H1 (cell line): ENCODE data around the gene CCNK. TPM values are rescaled to one million over a fixed set of nuclear protein-coding genes. Genes with fewer than 3 reads are reported as not detected.

ENCODE experiments used
- CTCF ChIA-PET: fragments of 300-600 bp; sonication (Branson Sonifier 250); formaldehyde crosslinking; loops from one replicate; lab custom pipeline; 2021; ENCODE audit not compliant: partially characterized antibody; lab: Charles Lee
- POLR2A ChIA-PET: fragments of 300-600 bp; sonication (Branson Sonifier 250); formaldehyde crosslinking; loops from one replicate; lab custom pipeline; 2021; ENCODE audit warnings: inconsistent platforms; ENCODE audit not compliant: partially characterized antibody; lab: Charles Lee
- DNase-seq, 2 experiments: peaks; one replicate each; pipeline versions ENCODE4 v3.0.0 to v3.0.0-alpha.2; 2010 to 2022; ENCODE audit warnings: low spot score in 2 of 2, low read depth in 1 of 2, mixed read lengths in 1 of 2
- FAIRE-seq: peaks from 2 replicates; lab custom pipeline; 2011; peaks lifted over from hg19 to GRCh38; lab: Jason Lieb, UNC
- H2AFZ ChIP-seq: 2 replicates; pipeline ENCODE4 v1.8.1; 2012; ENCODE audit warnings: low read length, inconsistent platforms
- H2AK5ac ChIP-seq: 2 replicates; pipeline ENCODE4 v1.6.1; 2013; ENCODE audit warnings: low read depth, low read length
- H2BK120ac ChIP-seq: replicated peaks from 2 replicates; pipeline ENCODE3; 2013; ENCODE audit warnings: low read depth, low read length, inconsistent platforms
- H2BK12ac ChIP-seq: 2 replicates; pipeline ENCODE4 v1.6.1; 2013; ENCODE audit warnings: low read depth, low read length
- H2BK15ac ChIP-seq: 2 replicates; pipeline ENCODE4 v1.6.1; 2013; ENCODE audit warnings: low read length
- H2BK20ac ChIP-seq: 2 replicates; pipeline ENCODE4 v1.6.1; 2013; ENCODE audit warnings: low read length
- H2BK5ac ChIP-seq: 2 replicates; pipeline ENCODE4 v1.6.1; 2013; ENCODE audit warnings: low read depth, low read length
- H3K14ac ChIP-seq: 2 replicates; pipeline ENCODE4 v1.6.1; 2013; ENCODE audit warnings: inconsistent platforms; ENCODE audit not compliant: insufficient read length
- H3K18ac ChIP-seq: 2 replicates; pipeline ENCODE4 v1.6.1; 2013; ENCODE audit warnings: low read length; ENCODE audit errors: extremely low read depth
- H3K23ac ChIP-seq: 2 replicates; pipeline ENCODE4 v1.6.1; 2013; ENCODE audit warnings: inconsistent platforms; ENCODE audit not compliant: insufficient read length
- H3K23me2 ChIP-seq: 2 replicates; pipeline ENCODE4 v1.6.1; 2013; ENCODE audit warnings: low read depth, low read length
- H3K27ac ChIP-seq: 2 replicates; pipeline ENCODE4 v1.6.1; 2011; ENCODE audit warnings: low read depth, low read length, inconsistent platforms
- H3K27me3 ChIP-seq, 4 experiments: replicated peaks in 1 of 4; 1 replicate in 1 of 4; 2 replicates in 3 of 4; pipeline versions ENCODE4 v1.6.1 to v1.8.1; 2011 to 2013; ENCODE audit warnings: low read length in 3 of 4, mild to moderate bottlenecking in 3 of 4, inconsistent platforms in 2 of 4, mixed read lengths in 2 of 4, moderate library complexity in 1 of 4; ENCODE audit not compliant: control insufficient read depth in 3 of 4, insufficient read depth in 3 of 4; ENCODE audit errors: extremely low read depth in 1 of 4
- H3K36me3 ChIP-seq, 4 experiments: 2 replicates each; pipeline versions ENCODE4 v1.6.1 to v1.8.1; 2011 to 2013; ENCODE audit warnings: mild to moderate bottlenecking in 4 of 4, low read length in 3 of 4, moderate library complexity in 2 of 4, control low read depth in 1 of 4, inconsistent platforms in 1 of 4; ENCODE audit not compliant: insufficient read depth in 4 of 4, control insufficient read depth in 2 of 4
- H3K4ac ChIP-seq: replicated peaks from 2 replicates; pipeline ENCODE3; 2013; ENCODE audit warnings: low read length, low read depth, mixed read lengths, inconsistent platforms; ENCODE audit not compliant: insufficient read length
- H3K4me1 ChIP-seq, 4 experiments: replicated peaks in 1 of 4; 1 replicate in 1 of 4; 2 replicates in 3 of 4; pipeline versions ENCODE4 v1.6.1 to v1.8.1; 2011 to 2013; ENCODE audit warnings: low read length in 3 of 4, inconsistent platforms in 2 of 4, mixed read lengths in 1 of 4; ENCODE audit not compliant: insufficient read depth in 4 of 4, control insufficient read depth in 3 of 4
- H3K4me2 ChIP-seq, 2 experiments: 2 replicates each; pipeline versions ENCODE4 v1.6.1 to v1.8.1; 2011 to 2013; ENCODE audit warnings: low read depth in 2 of 2, low read length in 2 of 2, control low read depth in 1 of 2, inconsistent platforms in 1 of 2, mild to moderate bottlenecking in 1 of 2; ENCODE audit not compliant: insufficient read depth in 1 of 2
- H3K4me3 ChIP-seq, 4 experiments: fragments of 200-600, 300-600 bp in 1 of 4; sonication (generic), shearing (Covaris generic), sonication (Bioruptor Twin) in 1 of 4; 2 replicates each; pipeline versions ENCODE4 v1.5.1 to v1.8.1; 2011 to 2016; ENCODE audit warnings: low read length in 4 of 4, low read depth in 3 of 4, control low read depth in 2 of 4, inconsistent platforms in 2 of 4, mild to moderate bottlenecking in 2 of 4, mixed read lengths in 1 of 4, moderate library complexity in 1 of 4; ENCODE audit not compliant: insufficient read depth in 2 of 4; ENCODE audit errors: extremely low read depth in 1 of 4
- H3K56ac ChIP-seq: replicated peaks from 2 replicates; pipeline ENCODE3; 2013; ENCODE audit warnings: low read depth, mild to moderate bottlenecking, mixed read lengths, low read length, inconsistent platforms; ENCODE audit not compliant: insufficient read length
- H3K79me1 ChIP-seq: 2 replicates; pipeline ENCODE4 v1.6.1; 2013; ENCODE audit warnings: low read depth, low read length, control low read depth
- H3K79me2 ChIP-seq, 2 experiments: 2 replicates each; pipeline versions ENCODE4 v1.6.1 to v1.8.1; 2012 to 2013; ENCODE audit warnings: low read length in 2 of 2, mild to moderate bottlenecking in 2 of 2, inconsistent platforms in 1 of 2; ENCODE audit not compliant: insufficient read depth in 2 of 2, control insufficient read depth in 1 of 2
- H3K9ac ChIP-seq, 4 experiments: replicated peaks in 1 of 4; 1 replicate in 1 of 4; 2 replicates in 3 of 4; pipeline versions ENCODE4 v1.6.1 to v1.8.1; 2011 to 2013; ENCODE audit warnings: low read depth in 3 of 4, low read length in 3 of 4, control low read depth in 2 of 4, mild to moderate bottlenecking in 2 of 4, moderate library complexity in 2 of 4, inconsistent platforms in 1 of 4; ENCODE audit errors: extremely low read depth in 1 of 4
- H3K9me3 ChIP-seq, 2 experiments: 2 replicates each; pipeline versions ENCODE4 v1.6.1 to v1.8.1; 2012 to 2013; ENCODE audit warnings: mild to moderate bottlenecking in 2 of 2, moderate library complexity in 2 of 2, control low read depth in 1 of 2, inconsistent platforms in 1 of 2, low read depth in 1 of 2, low read length in 1 of 2, mixed read lengths in 1 of 2; ENCODE audit not compliant: insufficient read depth in 2 of 2
- H4K20me1 ChIP-seq, 2 experiments: replicated peaks in 1 of 2; 2 replicates each; pipeline versions ENCODE3 to v1.8.1; 2011 to 2013; ENCODE audit warnings: inconsistent platforms in 2 of 2, low read length in 2 of 2, mild to moderate bottlenecking in 1 of 2; ENCODE audit not compliant: insufficient read depth in 2 of 2, control insufficient read depth in 1 of 2
- H4K5ac ChIP-seq: 2 replicates; pipeline ENCODE4 v1.6.1; 2013; ENCODE audit warnings: low read length, low read depth, mixed read lengths, inconsistent platforms; ENCODE audit not compliant: insufficient read length
- H4K8ac ChIP-seq: 2 replicates; pipeline ENCODE4 v1.8.0; 2013; ENCODE audit warnings: mild to moderate bottlenecking, moderate library complexity, low read length, inconsistent platforms; ENCODE audit not compliant: insufficient read depth; ENCODE audit errors: extremely low read depth
- H4K91ac ChIP-seq: replicated peaks from 2 replicates; pipeline ENCODE3; 2013; ENCODE audit warnings: low read length, mixed read lengths, inconsistent platforms; ENCODE audit not compliant: insufficient read length
- ATF2 ChIP-seq: IDR thresholded peaks from 2 replicates; pipeline ENCODE4 v1.6.1; 2012; ENCODE audit warnings: low read length, inconsistent platforms
- EZH2 ChIP-seq: fragments of 200-600 bp; sonication (generic); IDR thresholded peaks from 2 replicates; pipeline ENCODE4 v1.7.1; 2012; ENCODE audit warnings: low read depth, mild to moderate bottlenecking, moderate library complexity, low read length, inconsistent platforms; ENCODE audit not compliant: severe bottlenecking
- JUN ChIP-seq: IDR thresholded peaks from 2 replicates; pipeline ENCODE4 v1.6.1; 2011; ENCODE audit warnings: low read depth, mild to moderate bottlenecking, improper control_type of control experiment, low read length
- KDM1A ChIP-seq: fragments of 200-600, 300-600 bp; sonication (generic); IDR thresholded peaks from 2 replicates; pipeline ENCODE4 v1.7.1; 2016; ENCODE audit warnings: mild to moderate bottlenecking, low read length, borderline replicate concordance
- MAX ChIP-seq: IDR thresholded peaks from 2 replicates; pipeline ENCODE4 v1.6.1; 2012; ENCODE audit warnings: inconsistent platforms
- RBBP5 ChIP-seq: IDR thresholded peaks from 2 replicates; pipeline ENCODE4 v1.7.1; 2012; ENCODE audit warnings: low read depth, mild to moderate bottlenecking, inconsistent platforms, low read length, moderate library complexity, borderline replicate concordance
- SP1 ChIP-seq: IDR thresholded peaks from 2 replicates; pipeline ENCODE4 v1.6.1; 2011; ENCODE audit warnings: low read depth, low read length
- SP4 ChIP-seq: IDR thresholded peaks from 2 replicates; pipeline ENCODE4 v1.6.1; 2012; ENCODE audit warnings: low read length, inconsistent platforms
- TAF1 ChIP-seq: IDR thresholded peaks from 2 replicates; pipeline ENCODE4 v1.6.1; 2011; ENCODE audit warnings: mild to moderate bottlenecking, low read depth, low read length
- WGBS, 2 experiments: shearing (Covaris generic) in 1 of 2; methylation state at CpG; one replicate each; pipeline versions ENCODE4 v1.1.6 to v1.1.7; 2013 to 2015; ENCODE audit warnings: low lambda C conversion rate in 2 of 2, mixed read lengths in 2 of 2, inconsistent platforms in 1 of 2, low coverage in 1 of 2, missing lambda C conversion rate in 1 of 2; ENCODE audit not compliant: insufficient replicate concordance in 2 of 2, insufficient coverage in 1 of 2, insufficient read length in 1 of 2; ENCODE audit errors: extremely low coverage in 1 of 2, missing lambda C conversion rate in 1 of 2; 5-methylcytosine and 5-hydroxymethylcytosine counted together
- polyA plus RNA-seq, 7 experiments: library from polyadenylated mRNA; depleted of rRNA in 3 of 7; stranded (reverse) in 5 of 7; unstranded in 2 of 7; fragments of >200 nt in 5 of 7; fragments of 200-250 nt in 2 of 7; gene quantifications; 1 replicate in 5 of 7; 2 replicates in 1 of 7; 4 replicates in 1 of 7; pipeline versions ENCODE4 v1.2.1 to v1.2.3, GENCODE V29; 2011 to 2013; ENCODE audit warnings: missing spikeins in 2 of 7, mixed read lengths in 2 of 7
- total RNA-seq: library from RNA; stranded (reverse); fragmentation: NEBNext Ultra II Directional; extraction: Animal tissue kit (Norgen Biotek cat#: 25700); gene quantifications from 2 replicates; pipeline ENCODE4 v1.2.1, GENCODE V29; 2021

The CCNK gene
- total and polyA plus RNA-seq, 2 of the 8 experiments (the other 6 are each of a cell fraction or from before 2014, with no cell fraction given), result 10.7 to 82.7 TPM

GRCh38 chr14:99484106-99484505, 2.9 kb downstream of the CCNK start:
- H3K9me3 ChIP-seq, result no peaks in the 10 kb centered on the region
- no peak overlapping the region for H3K4ac ChIP-seq
- H3K4me3 ChIP-seq, result no peak overlapping the region
- H2AFZ ChIP-seq, result no peak overlapping the region
- TF ChIP-seq MAX, result no peak
- no peak for TF ChIP-seq ATF2
- no peak for TF ChIP-seq JUN
- no peak for TF ChIP-seq KDM1A
- no peak for TF ChIP-seq RBBP5
- TF ChIP-seq EZH2, result no peak
- TF ChIP-seq SP1, result no peak
- no peak for TF ChIP-seq SP4
- TF ChIP-seq TAF1, result no peak
- peaks cover 29 to 84% of the 10 kb centered on the region in 2 experiments for H3K79me2 ChIP-seq
- H2BK15ac ChIP-seq, result no peak overlapping the region
- no peak overlapping the region for H2AK5ac ChIP-seq
- H3K4me2 ChIP-seq, result no peak overlapping the region
- H3K14ac ChIP-seq, result no peak overlapping the region
- H3K27ac ChIP-seq, result no peak overlapping the region
- H4K91ac ChIP-seq, result no peak overlapping the region
- H3K23me2 ChIP-seq, result peaks cover 4% of the 10 kb centered on the region
- H2BK5ac ChIP-seq, result no peak overlapping the region
- peaks cover 6 to 14% of the 10 kb centered on the region in 2 experiments for H4K20me1 ChIP-seq
- no peak overlapping the region for H3K56ac ChIP-seq
- H3K18ac ChIP-seq, result no peak overlapping the region
- H2BK20ac ChIP-seq, result no peak overlapping the region
- FAIRE-seq (no peak), DNase-seq (no peak)
- H2BK12ac ChIP-seq, result no peak overlapping the region
- no peaks in the 10 kb centered on the region for H3K27me3 ChIP-seq
- H3K23ac ChIP-seq, result no peak overlapping the region
- POLR2A ChIA-PET, result no interaction called here
- H4K5ac ChIP-seq, result no peak overlapping the region
- peaks cover 7% of the 10 kb centered on the region; the same call in 1 of the 2 replicates for H3K79me1 ChIP-seq
- H2BK120ac ChIP-seq, result no peak overlapping the region
- peaks cover 0 to 6% (median under 1%) of the 10 kb centered on the region in 4 experiments; a peak in 5 of 7 replicates for H3K4me1 ChIP-seq
- no peaks in the 10 kb centered on the region for H3K36me3 ChIP-seq
- WGBS, 2 experiments, result 84% methylated on average over 2 of the region's 2 CpGs; no CpG with 5 or more reads in 1 of the 2 experiments
- H3K9ac ChIP-seq, result peak overlapping the region in 1 of 4 experiments; percentile 43; a peak in 1 of 7 replicates
- H4K8ac ChIP-seq, result no peak overlapping the region
- CTCF ChIA-PET, result no interaction called here
